ENCODE measurements around the gene LGI4. TPM values are rescaled to one million over a fixed set of nuclear protein-coding genes. Genes with fewer than 3 reads are reported as not detected.

Gene LGI4
- total RNA-seq, 1 experiment from 2014 or later = 3.2 TPM

DNA sequence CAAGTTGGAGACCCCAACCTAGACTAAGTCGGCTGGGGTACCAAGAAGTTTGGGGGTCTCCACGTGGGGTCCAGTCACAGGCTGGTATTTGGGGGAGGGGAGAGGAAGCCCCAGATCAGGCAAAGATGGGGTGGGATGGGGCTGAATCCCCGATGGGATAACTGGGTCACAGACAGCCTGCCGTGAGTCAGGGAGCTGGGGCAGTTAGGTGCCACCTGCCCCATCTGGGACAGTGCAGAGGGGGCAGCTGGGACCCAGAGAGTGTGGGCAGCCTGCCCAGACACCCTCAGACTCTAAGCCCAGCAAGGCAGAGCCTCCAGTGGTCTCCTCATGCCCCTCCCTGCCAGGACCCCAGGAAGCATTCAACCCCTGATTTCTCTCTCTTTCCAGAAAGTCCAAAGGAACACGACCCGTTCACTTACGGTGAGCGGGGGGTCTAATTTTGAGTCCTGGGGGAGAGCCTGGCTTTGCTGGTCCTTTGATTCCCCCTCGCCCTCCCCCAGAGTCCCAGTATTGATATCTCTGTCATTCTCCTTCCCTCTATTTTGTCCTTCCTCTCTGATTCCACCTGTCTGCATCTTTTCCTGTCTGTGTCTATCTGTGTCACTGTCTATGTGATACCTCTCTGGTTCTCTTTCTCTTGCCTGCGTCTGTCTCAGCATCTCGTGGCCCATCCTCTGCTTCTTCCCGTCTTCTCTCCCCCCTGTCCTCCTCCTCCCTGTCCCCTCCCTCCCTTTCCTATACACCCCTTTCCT is 5.5 kb upstream of the LGI4 start:
- Histone ChIP-seq H3K9ac (ENCODE audit: extremely low read depth, insufficient read length, low read length) (no peak overlapping the region), H3K23me2 (ENCODE audit: insufficient read length, low read depth, low read length, poor library complexity, severe bottlenecking) (peaks cover 24% of the 10 kb centered on the region), H4K5ac (ENCODE audit: insufficient read length, low read depth, low read length) (no peak overlapping the region), H3K9me3 (ENCODE audit: control insufficient read depth, low read depth, low read length) (no peaks in the 10 kb centered on the region), H3K27me3 (ENCODE audit: insufficient read depth, low read length) (no peaks in the 10 kb centered on the region; the same call in 1 of the 2 replicates), H4K8ac (replicated peaks; ENCODE audit: insufficient read length, low read depth, low read length) (no peak overlapping the region), H2BK15ac (ENCODE audit: low read depth, low read length) (no peak overlapping the region), H3T11ph (ENCODE audit: low read length) (no peak overlapping the region), H3K23ac (ENCODE audit: insufficient read length, low read depth, low read length) (no peak overlapping the region), H3K79me1 (ENCODE audit: insufficient read depth, low read depth, low read length, poor library complexity, severe bottlenecking) (no peaks in the 10 kb centered on the region), H3K4me2 (ENCODE audit: insufficient read depth, insufficient read length, low read length) (peak overlapping the region; percentile 53), H3K18ac (ENCODE audit: insufficient read length, low read depth, low read length) (no peak overlapping the region), H3K79me2 (ENCODE audit: insufficient read depth, low read length) (no peaks in the 10 kb centered on the region), H4K20me1 (ENCODE audit: control insufficient read depth, insufficient read depth, insufficient read length) (no peaks in the 10 kb centered on the region), H2AK5ac (ENCODE audit: insufficient read length, low read length) (no peak overlapping the region), H2BK5ac (ENCODE audit: insufficient read length, low read length) (no peak overlapping the region), H2BK12ac (ENCODE audit: insufficient read length, low read depth, low read length) (no peak overlapping the region), H3K14ac (ENCODE audit: insufficient read depth, low read length) (no peak overlapping the region), H3K56ac (ENCODE audit: insufficient read length, low read depth, low read length) (no peak overlapping the region), H3K4me1 (ENCODE audit: insufficient read depth, low read length) (peaks cover 2% of the 10 kb centered on the region; the same call in 1 of the 2 replicates), H3K27ac (ENCODE audit: insufficient read length, low read depth, low read length) (no peak overlapping the region), H2BK120ac (ENCODE audit: low read depth, low read length, poor library complexity, severe bottlenecking) (no peak overlapping the region), H3K4ac (ENCODE audit: low read depth, low read length) (no peak overlapping the region), H2AFZ (ENCODE audit: low read length) (no peak overlapping the region), H4K91ac (ENCODE audit: insufficient read length, low read depth, low read length) (no peak overlapping the region), H2BK20ac (ENCODE audit: low read depth, low read length, poor library complexity, severe bottlenecking) (no peak overlapping the region)
- peaks cover 0 to 6% (median 2%) of the 10 kb centered on the region in 3 experiments; a peak in 1 of 7 replicates for H3K36me3 Mint-ChIP-seq (ENCODE audit: insufficient read depth in 1 of 3, low read depth in 3 of 3)
- peaks cover 43 to 59% of the 10 kb centered on the region in 2 experiments for H3K4me1 Mint-ChIP-seq
- no peak for DNase-seq
- H3K27me3 Mint-ChIP-seq (ENCODE audit: low read depth) = peaks cover 52% of the 10 kb centered on the region
- no CpG with 5 or more reads among the region's 12 CpGs for WGBS (ENCODE audit: extremely low coverage, insufficient read length, low lambda C conversion rate)
- peak overlapping the region in 1 of 2 experiments; percentile 76; a peak in 3 of 5 replicates for H3K4me3 Mint-ChIP-seq
- no peaks in the 10 kb centered on the region for H3K9me3 Mint-ChIP-seq
- H3K27ac Mint-ChIP-seq = no peak overlapping the region
- TF ChIP-seq, protein P1, sequence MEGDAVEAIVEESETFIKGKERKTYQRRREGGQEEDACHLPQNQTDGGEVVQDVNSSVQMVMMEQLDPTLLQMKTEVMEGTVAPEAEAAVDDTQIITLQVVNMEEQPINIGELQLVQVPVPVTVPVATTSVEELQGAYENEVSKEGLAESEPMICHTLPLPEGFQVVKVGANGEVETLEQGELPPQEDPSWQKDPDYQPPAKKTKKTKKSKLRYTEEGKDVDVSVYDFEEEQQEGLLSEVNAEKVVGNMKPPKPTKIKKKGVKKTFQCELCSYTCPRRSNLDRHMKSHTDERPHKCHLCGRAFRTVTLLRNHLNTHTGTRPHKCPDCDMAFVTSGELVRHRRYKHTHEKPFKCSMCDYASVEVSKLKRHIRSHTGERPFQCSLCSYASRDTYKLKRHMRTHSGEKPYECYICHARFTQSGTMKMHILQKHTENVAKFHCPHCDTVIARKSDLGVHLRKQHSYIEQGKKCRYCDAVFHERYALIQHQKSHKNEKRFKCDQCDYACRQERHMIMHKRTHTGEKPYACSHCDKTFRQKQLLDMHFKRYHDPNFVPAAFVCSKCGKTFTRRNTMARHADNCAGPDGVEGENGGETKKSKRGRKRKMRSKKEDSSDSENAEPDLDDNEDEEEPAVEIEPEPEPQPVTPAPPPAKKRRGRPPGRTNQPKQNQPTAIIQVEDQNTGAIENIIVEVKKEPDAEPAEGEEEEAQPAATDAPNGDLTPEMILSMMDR (conservative IDR thresholded peaks at IDR 0.05) = no peak
